Type B pancreatic cell (in vitro differentiated cells): ENCODE data around the gene PRPF40A. TPM values are rescaled to one million over a fixed set of nuclear protein-coding genes. Genes with fewer than 3 reads are reported as not detected.

Source experiments
- DNase-seq: peaks from one replicate; pipeline ENCODE4 v3.0.0; 2021; ENCODE audit warnings: mixed read lengths; ENCODE audit not compliant: unreplicated experiment; ENCODE audit errors: extremely low spot score
- H3K27ac Mint-ChIP-seq: 2 replicates; pipeline ENCODE4 v1.8.0; 2021; ENCODE audit warnings: mild to moderate bottlenecking, mixed read lengths
- H3K27me3 Mint-ChIP-seq: 2 replicates; pipeline ENCODE4 v1.8.0; 2021; ENCODE audit warnings: mixed read lengths
- H3K36me3 Mint-ChIP-seq: 2 replicates; pipeline ENCODE4 v1.8.0; 2021; ENCODE audit warnings: mixed read lengths
- H3K4me1 Mint-ChIP-seq: one replicate; pipeline ENCODE4 v1.8.0; 2021; ENCODE audit warnings: mixed read lengths; ENCODE audit not compliant: unreplicated experiment
- H3K4me3 Mint-ChIP-seq: 2 replicates; pipeline ENCODE4 v1.8.0; 2021; ENCODE audit warnings: mild to moderate bottlenecking, mixed read lengths
- H3K9me3 Mint-ChIP-seq: 2 replicates; pipeline ENCODE4 v1.8.0; 2021; ENCODE audit warnings: mixed read lengths
- CTCF ChIP-seq: fragments of 200-600 bp; sonication (generic); conservative IDR thresholded peaks from 2 replicates; pipeline ENCODE4 v1.5.0; 2021; ENCODE audit warnings: antibody characterized with exemption, mild to moderate bottlenecking
- total RNA-seq: library from RNA; stranded (reverse); gene quantifications from 2 replicates; pipeline ENCODE4 v1.2.1, GENCODE V29; 2021; ENCODE audit warnings: low replicate concordance

The PRPF40A gene
- total RNA-seq, 1 donor from 2014 or later = 119 TPM

- Mint-ChIP-seq H3K4me1 (peaks cover 20% of the 10 kb centered on the region), H3K36me3 (peaks cover 34% of the 10 kb centered on the region), H3K27ac (peak overlapping the region; percentile 42), H3K4me3 (no peak overlapping the region), H3K27me3 (no peaks in the 10 kb centered on the region), H3K9me3 (no peaks in the 10 kb centered on the region)
- DNase-seq = no peak
- TF ChIP-seq CTCF = no peak
Observed at GRCh38 chr2:152647552-152647951, 69.7 kb downstream of the PRPF40A start.

DNA sequence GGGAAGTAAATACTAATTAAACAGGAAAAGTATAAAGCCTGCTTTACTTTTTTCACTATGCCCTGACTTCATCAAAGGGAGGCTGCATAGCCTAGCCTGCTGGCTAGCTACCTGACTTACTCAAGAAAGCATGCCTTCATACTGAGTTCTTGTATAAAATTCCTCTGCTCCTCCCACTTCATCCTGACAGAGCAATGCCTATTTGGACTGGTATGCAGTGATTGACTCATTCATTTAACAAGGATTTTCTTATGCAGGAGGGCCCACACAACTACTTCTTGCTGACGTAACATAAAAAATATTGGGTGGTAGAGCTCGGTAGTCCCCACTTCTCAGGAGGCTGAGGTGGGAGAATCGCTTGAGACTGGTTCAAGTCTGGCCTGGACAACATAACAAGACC is 70.5 kb downstream of the PRPF40A start:
- no peak for TF ChIP-seq CTCF

DNA sequence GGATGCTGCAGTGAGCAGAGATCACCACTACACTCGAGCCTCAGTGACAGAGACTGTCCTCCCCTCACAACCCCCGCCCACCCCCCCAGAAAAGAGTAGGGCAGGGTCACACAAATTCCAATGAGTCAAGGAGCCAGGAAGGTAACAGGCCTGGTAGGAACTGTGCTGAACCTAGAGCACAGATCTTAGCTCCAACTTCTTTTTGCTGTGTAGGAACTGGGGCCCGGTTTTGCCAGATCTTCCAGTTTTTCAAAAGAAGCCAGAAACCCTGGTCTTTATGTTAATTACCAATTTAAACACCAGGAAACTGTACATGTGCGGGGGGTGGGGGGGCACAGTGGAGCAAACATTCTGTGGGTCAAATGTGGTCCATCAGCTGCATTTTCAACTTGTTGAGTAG is 71.0 kb downstream of the PRPF40A start:
- H3K9me3 Mint-ChIP-seq = no peaks in the 10 kb centered on the region
- H3K4me3 Mint-ChIP-seq = no peak overlapping the region
- H3K27ac Mint-ChIP-seq = no peak overlapping the region
- no peaks in the 10 kb centered on the region for H3K27me3 Mint-ChIP-seq
- no peak for DNase-seq
- no peak for TF ChIP-seq CTCF
- H3K4me1 Mint-ChIP-seq = peaks cover 20% of the 10 kb centered on the region
- H3K36me3 Mint-ChIP-seq = peaks cover 40% of the 10 kb centered on the region

More for the DNA sequence above, 70.5 kb downstream of the PRPF40A start:
- DNase-seq = no peak
- H3K27ac Mint-ChIP-seq = peak overlapping the region; percentile 71
- H3K36me3 Mint-ChIP-seq = peaks cover 34% of the 10 kb centered on the region
- peak overlapping the region; percentile 3 for H3K4me3 Mint-ChIP-seq
- H3K27me3 Mint-ChIP-seq = no peaks in the 10 kb centered on the region
- no peaks in the 10 kb centered on the region for H3K9me3 Mint-ChIP-seq
- peaks cover 20% of the 10 kb centered on the region for H3K4me1 Mint-ChIP-seq

- TF ChIP-seq CTCF = no peak
- no peak for DNase-seq
- H3K4me3 Mint-ChIP-seq = no peak overlapping the region
- no peaks in the 10 kb centered on the region for H3K9me3 Mint-ChIP-seq
- peaks cover 45% of the 10 kb centered on the region for H3K36me3 Mint-ChIP-seq
- peak overlapping the region; percentile 59 for H3K27ac Mint-ChIP-seq
- peaks cover 14% of the 10 kb centered on the region for H3K4me1 Mint-ChIP-seq
- no peaks in the 10 kb centered on the region for H3K27me3 Mint-ChIP-seq
Observed at GRCh38 chr2:152644189-152644873, 72.9 kb downstream of the PRPF40A start.

DNA sequence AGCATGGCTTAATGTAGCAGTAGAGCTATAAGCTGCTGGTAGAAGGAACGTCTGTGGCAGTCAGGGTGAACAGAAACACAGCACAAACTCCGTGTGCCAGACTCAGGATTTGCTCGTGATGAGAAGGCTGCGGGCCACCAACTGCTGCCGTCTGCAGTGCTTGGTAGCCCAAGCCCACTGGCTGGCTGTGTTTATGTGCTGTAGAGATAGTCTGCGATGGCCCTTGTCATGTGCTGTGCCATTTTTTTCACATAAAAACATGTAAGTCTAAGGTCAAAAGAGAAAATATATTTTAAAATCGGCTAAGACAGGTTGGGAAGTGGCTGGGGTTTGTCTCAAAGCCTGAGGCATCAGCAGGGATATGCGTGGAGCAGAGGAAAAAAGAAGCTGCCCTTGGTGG is 78.7 kb downstream of the PRPF40A start:
- Mint-ChIP-seq H3K4me3 (no peak overlapping the region), H3K36me3 (peaks cover 26% of the 10 kb centered on the region), H3K27ac (no peak overlapping the region), H3K27me3 (no peaks in the 10 kb centered on the region), H3K9me3 (no peaks in the 10 kb centered on the region), H3K4me1 (no peaks in the 10 kb centered on the region)
- DNase-seq = no peak
- TF ChIP-seq CTCF = no peak
